GM21515 (cell line): ENCODE results near the gene DDX47.
A peak's percentile ranks its signal among the peaks of the same experiment; 100 is the strongest.
"Not testable (repeated sequence)": the region's sequence is repeated elsewhere in the genome, so short reads cannot be mapped to it uniquely, and the experiment has no call there.

Experiments used
- ATAC-seq: cut with Tn5 transposase; IDR thresholded peaks from one replicate; pipeline ENCODE4 v1.9.1; 2021; ENCODE audit not compliant: unreplicated experiment

DDX47 gene

GRCh38 chr12:12819752-12820311 lies 6.7 kb downstream of the DDX47 start:
- ATAC-seq: no peak

- ATAC-seq: not testable (repeated sequence)
Measured at GRCh38 chr12:12820376-12820775, 7.2 kb downstream of the DDX47 start.

- peak; percentile 70 for ATAC-seq
Measured at GRCh38 chr12:12821975-12822374, 8.8 kb downstream of the DDX47 start.

GRCh38 chr12:12822886-12823285 lies 9.7 kb downstream of the DDX47 start:
- no peak for ATAC-seq

GRCh38 chr12:12823300-12823699 lies 10.2 kb downstream of the DDX47 start:
- no peak for ATAC-seq

GRCh38 chr12:12823811-12824210 lies 10.7 kb downstream of the DDX47 start:
- no peak for ATAC-seq

GRCh38 chr12:12835378-12836146 lies 22.4 kb downstream of the DDX47 start:
- ATAC-seq: no peak

GRCh38 chr12:12836571-12836970 lies 23.4 kb downstream of the DDX47 start:
- ATAC-seq: no peak

- ATAC-seq: peak; percentile 52
Measured at GRCh38 chr12:12837025-12837812, 24.1 kb downstream of the DDX47 start.

- ATAC-seq: no peak
Measured at GRCh38 chr12:12837813-12838153, 24.6 kb downstream of the DDX47 start.

GRCh38 chr12:12839003-12839395 lies 25.9 kb downstream of the DDX47 start:
- no peak for ATAC-seq

- not testable (repeated sequence) for ATAC-seq
Measured at GRCh38 chr12:12839439-12839838, 26.3 kb downstream of the DDX47 start.

GRCh38 chr12:12839873-12840579 lies 26.9 kb downstream of the DDX47 start:
- ATAC-seq: no peak

GRCh38 chr12:12840580-12840899 lies 27.4 kb downstream of the DDX47 start:
- no peak for ATAC-seq

- ATAC-seq: not testable (repeated sequence)
Measured at GRCh38 chr12:12841428-12841827, 28.3 kb downstream of the DDX47 start.

GRCh38 chr12:12845794-12846243 lies 32.7 kb downstream of the DDX47 start:
- no peak for ATAC-seq

GRCh38 chr12:12846780-12847179 lies 33.6 kb downstream of the DDX47 start:
- ATAC-seq: not testable (repeated sequence)

GRCh38 chr12:12853435-12853834 lies 40.3 kb downstream of the DDX47 start:
- no peak for ATAC-seq

GRCh38 chr12:12859690-12860089 lies 46.5 kb downstream of the DDX47 start:
- ATAC-seq: no peak

- no peak for ATAC-seq
Measured at GRCh38 chr12:12864243-12864642, 51.1 kb downstream of the DDX47 start.

- no peak for ATAC-seq
Measured at GRCh38 chr12:12868477-12869235, 55.5 kb downstream of the DDX47 start.
